Central memory CD8-positive, alpha-beta T cell (primary cell): Measurements from ENCODE around the gene C4B.
"Not testable (repeated sequence)": the region's sequence is repeated elsewhere in the genome, so short reads cannot be mapped to it uniquely, and the experiment has no call there.

Experiments
- ATAC-seq: fragments of 150-1000 bp; cut with Tn5 transposase; replicated peaks from 2 replicates; pipeline ENCODE4 v1.10.0; 2022; ENCODE audit warnings: mild to moderate bottlenecking, moderate FRiP score, moderate number of reproducible peaks; ENCODE audit not compliant: poor library complexity, severe bottlenecking; ENCODE audit errors: extremely low read depth
- DNase-seq, 2 donors: peaks; one replicate each; pipeline ENCODE4 v3.0.0; 2021; ENCODE audit warnings: low spot score in 2 of 2
- H3K27ac Mint-ChIP-seq: one replicate; pipeline ENCODE4 v1.8.0; 2022; ENCODE audit warnings: low read depth, mild to moderate bottlenecking, moderate library complexity, mixed read lengths
- H3K27me3 Mint-ChIP-seq: one replicate; pipeline ENCODE4 v1.8.0; 2022; ENCODE audit warnings: mixed read lengths
- H3K36me3 Mint-ChIP-seq: one replicate; pipeline ENCODE4 v1.8.0; 2022; ENCODE audit warnings: mild to moderate bottlenecking, moderate library complexity, mixed read lengths; ENCODE audit not compliant: insufficient read depth
- H3K4me1 Mint-ChIP-seq: one replicate; pipeline ENCODE4 v1.8.0; 2022; ENCODE audit warnings: mixed read lengths
- H3K4me3 Mint-ChIP-seq: one replicate; pipeline ENCODE4 v1.8.0; 2022; ENCODE audit warnings: mild to moderate bottlenecking, moderate library complexity, mixed read lengths
- H3K9me3 Mint-ChIP-seq: one replicate; pipeline ENCODE4 v1.8.0; 2022; ENCODE audit warnings: mixed read lengths

C4B gene

DNA sequence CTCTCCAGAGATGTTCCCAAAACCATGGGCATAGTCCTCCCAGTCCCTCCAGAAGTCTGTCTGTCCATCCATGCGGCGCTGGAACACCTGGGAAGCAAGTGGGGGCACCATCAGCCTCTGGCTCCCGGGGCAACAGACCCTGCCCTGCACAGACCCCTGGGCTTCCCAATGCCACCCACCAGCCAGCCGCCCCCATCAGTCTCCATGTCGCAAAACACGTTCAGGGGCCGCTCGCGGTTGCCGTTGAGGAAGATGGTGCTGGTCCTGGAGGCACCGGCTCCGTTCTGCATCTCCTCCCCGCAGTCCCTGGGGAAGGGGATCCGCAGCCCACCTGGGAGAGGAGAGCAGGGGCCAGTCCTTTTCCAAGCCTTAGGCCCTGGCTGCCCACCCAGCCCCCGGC, 27.7 kb downstream of the C4B start:
- not testable (repeated sequence) for H3K27ac Mint-ChIP-seq, H3K4me1 Mint-ChIP-seq, H3K36me3 Mint-ChIP-seq, H3K9me3 Mint-ChIP-seq, H3K27me3 Mint-ChIP-seq, ATAC-seq, H3K4me3 Mint-ChIP-seq, DNase-seq

DNA sequence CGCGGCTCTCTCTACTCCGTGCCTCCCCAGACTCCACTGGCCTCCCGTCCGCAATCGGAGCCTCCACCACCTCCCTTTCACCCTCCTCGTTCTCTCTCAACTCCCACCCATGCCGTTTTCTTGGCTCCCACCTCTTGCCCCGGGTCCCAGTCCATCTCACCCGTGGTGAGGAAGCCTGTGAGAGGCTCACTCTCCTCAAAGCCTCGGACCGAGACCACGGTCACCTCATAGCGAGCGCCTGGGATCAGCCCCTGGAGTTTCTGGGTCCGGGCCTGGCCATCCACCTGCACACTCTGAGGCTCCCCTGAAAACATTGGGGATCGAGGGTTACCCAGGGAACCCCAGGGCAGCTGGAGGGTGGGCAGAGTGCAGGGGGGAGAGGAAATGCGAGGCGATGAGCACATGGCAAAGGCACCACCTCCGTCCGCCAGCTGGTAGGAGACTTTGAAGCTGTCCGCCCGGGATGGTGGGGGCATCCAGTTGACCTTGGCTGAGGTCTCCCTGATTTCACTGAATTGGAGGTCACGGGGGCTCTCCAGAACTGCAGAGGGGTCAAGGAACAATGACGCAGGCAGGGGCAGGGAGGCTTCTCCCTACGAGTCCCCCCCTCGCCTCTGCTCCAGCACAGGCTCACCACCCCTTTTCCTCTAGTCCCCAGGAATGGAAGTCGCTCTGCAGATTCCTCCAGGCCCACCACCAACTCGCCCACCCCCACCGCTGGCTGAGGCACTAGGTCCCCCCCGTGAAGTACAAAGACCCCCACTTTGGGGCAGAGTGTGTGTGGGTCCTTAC, 29.2 kb downstream of the C4B start:
- not testable (repeated sequence) for H3K27ac Mint-ChIP-seq, ATAC-seq, H3K4me3 Mint-ChIP-seq, H3K27me3 Mint-ChIP-seq, H3K36me3 Mint-ChIP-seq, DNase-seq, H3K9me3 Mint-ChIP-seq, H3K4me1 Mint-ChIP-seq

DNA sequence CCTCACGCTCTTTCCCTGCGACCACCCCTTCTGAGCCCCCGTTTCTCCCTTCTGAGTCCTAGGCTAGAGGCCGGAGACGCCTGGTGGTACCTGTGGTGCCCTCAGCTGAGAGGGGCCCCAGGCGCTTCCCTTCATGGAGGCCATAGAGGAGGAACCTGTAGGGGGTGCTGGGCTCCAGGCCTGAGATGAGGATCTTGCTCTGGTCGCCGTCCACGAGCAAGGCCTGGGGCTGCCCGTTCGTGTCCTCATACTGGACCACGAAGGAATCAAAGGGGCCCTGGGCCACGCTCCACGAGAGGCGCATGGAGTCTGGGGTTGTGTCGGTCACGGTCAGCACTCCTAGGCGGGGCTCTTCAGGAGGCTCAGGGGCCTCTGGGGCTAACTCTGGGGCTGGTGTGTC, 30.3 kb downstream of the C4B start:
- not testable (repeated sequence) for DNase-seq, ATAC-seq, H3K27me3 Mint-ChIP-seq, H3K9me3 Mint-ChIP-seq, H3K27ac Mint-ChIP-seq, H3K4me3 Mint-ChIP-seq, H3K36me3 Mint-ChIP-seq, H3K4me1 Mint-ChIP-seq

- peaks cover 3% of the 10 kb centered on the region for H3K36me3 Mint-ChIP-seq
- H3K4me3 Mint-ChIP-seq = no peak overlapping the region
- ATAC-seq (no peak), DNase-seq (no peak)
- no peaks in the 10 kb centered on the region for H3K27me3 Mint-ChIP-seq
- peaks cover 7% of the 10 kb centered on the region for H3K4me1 Mint-ChIP-seq
- no peaks in the 10 kb centered on the region for H3K9me3 Mint-ChIP-seq
- H3K27ac Mint-ChIP-seq = no peak overlapping the region
These were observed 31.3 kb downstream of the C4B start for GRCh38 chr6:32045811-32046449.

DNA sequence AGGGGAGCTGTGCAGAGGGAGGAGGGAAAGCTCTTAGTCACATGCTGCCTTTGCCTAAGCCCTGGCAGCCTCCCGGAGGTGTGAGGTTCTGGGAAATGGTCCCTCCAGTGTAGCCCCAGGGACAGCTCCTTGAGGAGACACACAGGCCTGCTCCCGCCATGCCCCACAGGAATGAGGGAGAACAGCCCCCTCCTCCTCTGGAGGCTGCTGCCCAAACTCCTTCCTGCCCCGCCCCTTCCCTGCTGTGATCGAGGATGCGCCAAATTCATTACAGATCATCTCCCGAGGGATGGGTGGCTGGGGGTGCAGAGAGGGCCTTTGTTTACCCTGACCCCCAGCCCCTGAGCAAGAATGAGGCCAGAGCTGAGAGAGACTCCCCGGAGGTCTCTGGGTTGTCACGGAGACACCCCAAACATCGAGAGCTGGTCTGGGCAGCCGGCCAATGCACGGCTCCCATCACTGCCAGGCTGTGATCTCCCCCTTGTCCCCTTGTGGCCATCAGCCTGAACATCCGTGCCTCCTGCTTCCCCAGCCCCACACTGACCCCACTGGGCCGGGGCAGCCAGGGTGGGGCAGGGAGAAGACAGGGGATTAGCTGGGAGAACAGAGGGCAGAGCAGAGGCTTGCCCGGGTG, 32.0 kb downstream of the C4B start:
- Mint-ChIP-seq H3K36me3 (peaks cover 3% of the 10 kb centered on the region), H3K4me1 (peaks cover 7% of the 10 kb centered on the region), H3K4me3 (no peak overlapping the region), H3K27me3 (no peaks in the 10 kb centered on the region), H3K9me3 (no peaks in the 10 kb centered on the region), H3K27ac (no peak overlapping the region)
- ATAC-seq (no peak), DNase-seq (no peak)

- ATAC-seq (no peak), DNase-seq (no peak)
- Mint-ChIP-seq H3K27ac (no peak overlapping the region), H3K27me3 (no peaks in the 10 kb centered on the region), H3K4me1 (peaks cover 7% of the 10 kb centered on the region), H3K4me3 (no peak overlapping the region), H3K9me3 (no peaks in the 10 kb centered on the region), H3K36me3 (peaks cover 3% of the 10 kb centered on the region)
These were observed 32.5 kb downstream of the C4B start for GRCh38 chr6:32047084-32047478.

DNA sequence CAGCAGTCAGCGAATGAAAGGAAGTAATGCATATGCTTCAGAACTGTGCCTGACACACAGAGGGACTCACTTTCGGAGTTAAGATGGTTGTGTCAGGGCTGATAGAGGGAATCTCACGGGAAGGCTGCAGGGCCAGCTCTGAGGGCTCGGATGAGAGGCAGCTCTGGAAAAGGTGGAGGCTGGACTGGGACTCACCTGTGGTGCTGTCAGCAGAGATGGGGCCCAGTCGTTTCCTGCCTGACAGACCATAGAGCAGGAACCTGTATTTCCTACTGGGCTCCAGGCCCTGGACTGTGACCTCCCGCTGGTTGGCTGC, 32.9 kb downstream of the C4B start:
- Mint-ChIP-seq H3K9me3 (no peaks in the 10 kb centered on the region), H3K4me3 (no peak overlapping the region), H3K4me1 (peaks cover 7% of the 10 kb centered on the region), H3K27ac (peak overlapping the region; percentile 67), H3K27me3 (no peaks in the 10 kb centered on the region), H3K36me3 (peaks cover 3% of the 10 kb centered on the region)
- ATAC-seq (no peak), DNase-seq (no peak)

GRCh38 chr6:32047855-32048766, 33.5 kb downstream of the C4B start:
- Mint-ChIP-seq H3K4me1 (peaks cover 7% of the 10 kb centered on the region), H3K36me3 (peaks cover 3% of the 10 kb centered on the region), H3K9me3 (no peaks in the 10 kb centered on the region), H3K27ac (peak overlapping the region; percentile 67), H3K4me3 (peak overlapping the region; percentile 23), H3K27me3 (no peaks in the 10 kb centered on the region)
- DNase-seq (peak; percentile 45 to 69), ATAC-seq (peak; percentile 72)

DNA sequence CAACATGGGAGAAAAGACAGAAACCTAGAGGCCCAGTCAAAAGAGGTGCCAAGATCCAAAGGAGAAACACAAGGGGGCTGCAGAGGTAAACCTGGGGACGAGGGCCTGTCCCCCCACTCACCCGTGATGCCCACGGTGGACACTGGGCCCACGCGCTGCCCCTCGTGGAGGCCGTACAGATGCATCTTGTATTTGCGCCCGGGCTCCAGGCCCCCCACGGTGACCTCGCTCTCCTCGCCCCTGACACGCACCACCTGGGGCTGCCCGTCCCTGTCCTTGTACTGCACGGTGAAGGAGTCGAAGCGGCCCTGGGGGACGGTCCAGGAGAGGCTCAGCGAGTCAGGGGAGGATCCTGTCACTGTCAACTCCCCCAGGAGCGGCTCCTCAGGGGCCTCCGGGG, 34.6 kb downstream of the C4B start:
- H3K27me3 Mint-ChIP-seq, H3K9me3 Mint-ChIP-seq, H3K4me1 Mint-ChIP-seq, DNase-seq, H3K4me3 Mint-ChIP-seq, H3K27ac Mint-ChIP-seq, H3K36me3 Mint-ChIP-seq, ATAC-seq: not testable (repeated sequence)

DNA sequence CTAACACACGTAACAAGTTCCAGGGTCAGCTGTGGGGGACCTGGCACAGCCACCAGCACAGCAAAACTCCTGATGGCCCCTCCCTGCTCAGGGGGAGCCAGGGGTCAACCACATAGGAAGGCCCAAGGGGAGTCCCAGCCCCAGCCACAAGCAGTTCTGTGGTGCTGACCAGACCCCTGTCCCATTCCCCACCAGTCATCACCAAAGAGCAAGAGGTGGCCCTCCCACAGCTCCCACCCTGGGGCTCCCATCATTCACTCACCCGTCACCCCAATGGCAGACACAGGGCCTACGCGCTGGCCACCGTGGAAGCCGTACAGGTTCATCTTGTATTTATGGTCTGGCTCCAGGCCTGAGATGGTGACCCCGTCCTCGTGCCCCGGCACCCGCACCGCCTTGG, 35.1 kb downstream of the C4B start:
- H3K4me1 Mint-ChIP-seq, ATAC-seq, H3K9me3 Mint-ChIP-seq, DNase-seq, H3K36me3 Mint-ChIP-seq, H3K4me3 Mint-ChIP-seq, H3K27ac Mint-ChIP-seq, H3K27me3 Mint-ChIP-seq: not testable (repeated sequence)

- peaks cover 17% of the 10 kb centered on the region for H3K27me3 Mint-ChIP-seq
- H3K27ac Mint-ChIP-seq = no peak overlapping the region
- DNase-seq = no peak
- peaks cover 3% of the 10 kb centered on the region for H3K36me3 Mint-ChIP-seq
- no peaks in the 10 kb centered on the region for H3K9me3 Mint-ChIP-seq
- no peak for ATAC-seq
- peaks cover 7% of the 10 kb centered on the region for H3K4me1 Mint-ChIP-seq
- H3K4me3 Mint-ChIP-seq = no peak overlapping the region
These were observed 36.0 kb downstream of the C4B start for GRCh38 chr6:32050562-32050961.

GRCh38 chr6:32052626-32053025, 38.0 kb downstream of the C4B start:
- H3K27me3 Mint-ChIP-seq = peaks cover 32% of the 10 kb centered on the region
- not testable (repeated sequence) for H3K27ac Mint-ChIP-seq, ATAC-seq, DNase-seq, H3K4me1 Mint-ChIP-seq, H3K36me3 Mint-ChIP-seq, H3K4me3 Mint-ChIP-seq, H3K9me3 Mint-ChIP-seq
